ENCODE measurements around the gene ZSWIM8. TPM values are rescaled to one million over a fixed set of nuclear protein-coding genes. Genes with fewer than 3 reads are reported as not detected.

Gene ZSWIM8
- polyA plus RNA-seq, 2 of the 4 experiments (the other 2 are of a cell fraction), result 24.3 to 44.5 TPM

GRCh38 chr10:73798927-73799560 is 13.6 kb downstream of the ZSWIM8 start:
- Histone ChIP-seq H3K4me3 (no peak overlapping the region), H3K9me3 (no peaks in the 10 kb centered on the region), H3K4me1 (no peaks in the 10 kb centered on the region), H3K27ac (no peak overlapping the region), H3K4me2 (no peak overlapping the region)
- FAIRE-seq (no peak), ATAC-seq (peak in 1 of 2 experiments; percentile 22; a peak in 3 of 6 replicates), DNase-seq (ENCODE audit: low read depth in 1 of 2, low spot score in 1 of 2) (no peak)
- WGBS (ENCODE audit: missing lambda C conversion rate), result 94% methylated on average over 10 of the region's 10 CpGs
- POLR2A ChIA-PET, result interaction anchor here (0.6 kb wide), 1 partner anchor 166 kb away, joined by 4 read pairs; no protein-coding TSS in a partner anchor
- TF ChIP-seq FOSB (CRISPR knock-in tag; IDR thresholded peaks at IDR 0.05) (no peak), ZNF302 (CRISPR knock-in tag; IDR thresholded peaks at IDR 0.05) (no peak), MAFK (IDR thresholded peaks at IDR 0.05; ENCODE audit: partially characterized antibody) (no peak), MYC (IDR thresholded peaks at IDR 0.05; ENCODE audit: borderline replicate concordance, low read length) (no peak), MAX (IDR thresholded peaks at IDR 0.05) (no peak), MAZ (IDR thresholded peaks at IDR 0.05; ENCODE audit: borderline replicate concordance, low read depth, low read length) (no peak), KDM5A (IDR thresholded peaks at IDR 0.05) (no peak), FOSL2 (IDR thresholded peaks at IDR 0.05) (no peak), FOSL2 (CRISPR knock-in tag; IDR thresholded peaks at IDR 0.05) (no peak), EHF (CRISPR knock-in tag; IDR thresholded peaks at IDR 0.05) (no peak), BHLHE40 (IDR thresholded peaks at IDR 0.05; ENCODE audit: low read depth, low read length) (no peak), RAD21 (conservative IDR thresholded peaks at IDR 0.05 in 1 of 2, IDR thresholded peaks at IDR 0.05 in 1 of 2) (no peak), CBX8 (IDR thresholded peaks at IDR 0.05) (no peak), HMGXB4 (CRISPR knock-in tag; IDR thresholded peaks at IDR 0.05; ENCODE audit: borderline replicate concordance) (no peak), USF2 (IDR thresholded peaks at IDR 0.05) (no peak), NPAS2 (CRISPR knock-in tag; IDR thresholded peaks at IDR 0.05; ENCODE audit: borderline replicate concordance) (no peak)
- CTCF ChIA-PET, result interaction anchor here (0.9 to 1.5 kb wide), 5 partner anchors 10 to 158 kb away, joined by 3 to 4 read pairs (median 3); no protein-coding TSS in a partner anchor

GRCh38 chr10:73799899-73800559 is 14.6 kb downstream of the ZSWIM8 start:
- WGBS (ENCODE audit: missing lambda C conversion rate), result 88% methylated on average over 9 of the region's 9 CpGs
- TF ChIP-seq POLR2A (IDR thresholded peaks at IDR 0.05; ENCODE audit: low read length) (no peak), FOSL2 (IDR thresholded peaks at IDR 0.05) (no peak), FOSL2 (CRISPR knock-in tag; IDR thresholded peaks at IDR 0.05) (no peak), CHD4 (IDR thresholded peaks at IDR 0.05; ENCODE audit: borderline replicate concordance) (no peak), RARB (CRISPR knock-in tag; IDR thresholded peaks at IDR 0.05) (no peak), CBX8 (IDR thresholded peaks at IDR 0.05) (no peak), HMGXB4 (CRISPR knock-in tag; IDR thresholded peaks at IDR 0.05; ENCODE audit: borderline replicate concordance) (no peak), RAD21 (conservative IDR thresholded peaks at IDR 0.05 in 1 of 2, IDR thresholded peaks at IDR 0.05 in 1 of 2) (no peak), KDM5A (IDR thresholded peaks at IDR 0.05) (no peak), PHF8 (IDR thresholded peaks at IDR 0.05; ENCODE audit: borderline replicate concordance, low read depth) (no peak), TFCP2L1 (CRISPR knock-in tag; IDR thresholded peaks at IDR 0.05) (no peak), HEYL (CRISPR knock-in tag; IDR thresholded peaks at IDR 0.05) (no peak), HOXB13 (CRISPR knock-in tag; IDR thresholded peaks at IDR 0.05; ENCODE audit: low read depth) (no peak), FOSB (CRISPR knock-in tag; IDR thresholded peaks at IDR 0.05) (no peak), SMC3 (IDR thresholded peaks at IDR 0.05) (no peak), BCL3 (IDR thresholded peaks at IDR 0.05) (no peak), EHF (CRISPR knock-in tag; IDR thresholded peaks at IDR 0.05) (no peak)
- ChIA-PET CTCF (interaction anchor here (1.0 to 1.5 kb wide), 3 partner anchors 9 to 50 kb away, joined by 3 to 4 read pairs (median 3); no protein-coding TSS in a partner anchor), POLR2A (no interaction called here)
- Histone ChIP-seq H3K9me3 (no peaks in the 10 kb centered on the region), H3K4me2 (no peak overlapping the region), H3K27ac (no peak overlapping the region), H3K4me1 (no peaks in the 10 kb centered on the region), H3K4me3 (no peak overlapping the region)
- DNase-seq (ENCODE audit: low read depth in 1 of 2, low spot score in 1 of 2), result no peak
- no peak for FAIRE-seq
- peak in 1 of 2 experiments; percentile 5; a peak in 1 of 6 replicates for ATAC-seq
